ENCODE data around the gene ADAM8. TPM values are rescaled to one million over a fixed set of nuclear protein-coding genes. Genes with fewer than 3 reads are reported as not detected.
A peak's percentile ranks its signal among the peaks of the same experiment; 100 is the strongest.

Gene ADAM8
- total and polyA plus RNA-seq, 2 of the 8 experiments (the other 6 are each of a cell fraction or from before 2014, with no cell fraction given): 4.6 TPM

GRCh38 chr10:133229265-133230043 lies 47.2 kb downstream of the ADAM8 start:
- H2BK12ac ChIP-seq (ENCODE audit: low read depth, low read length): no peak overlapping the region; the same call in 1 of the 2 replicates
- no peak overlapping the region for H2BK15ac ChIP-seq (ENCODE audit: low read length)
- H2BK20ac ChIP-seq (ENCODE audit: low read length): 0 out of 2 replicates have a peak overlapping the region, but pooled peaks have one; percentile 10
- 27% methylated on average over 42 of the region's 58 CpGs; no CpG with 5 or more reads in 1 of the 2 experiments for WGBS, 2 experiments (ENCODE audit: extremely low coverage in 1 of 2, insufficient coverage in 1 of 2, insufficient read length in 1 of 2, insufficient replicate concordance in 2 of 2, low coverage in 1 of 2, low lambda C conversion rate in 2 of 2, missing lambda C conversion rate in 1 of 2)
- no peak overlapping the region for H3K27ac ChIP-seq (ENCODE audit: low read depth, low read length)
- peak overlapping the region; percentile 48; the same call in 1 of the 2 replicates for H3K18ac ChIP-seq (ENCODE audit: extremely low read depth, low read length)
- peaks cover 10% of the 10 kb centered on the region; the same call in 1 of the 2 replicates for H3K23me2 ChIP-seq (ENCODE audit: low read depth, low read length)
- H3K36me3 ChIP-seq (ENCODE audit: control insufficient read depth in 2 of 4, insufficient read depth in 4 of 4, low read length in 3 of 4): peaks cover 0 to 7% (median 3%) of the 10 kb centered on the region in 4 experiments; a peak in 3 of 8 replicates
- no peak overlapping the region for H3K14ac ChIP-seq (ENCODE audit: insufficient read length)
- no peak overlapping the region for H3K56ac ChIP-seq (replicated peaks; ENCODE audit: insufficient read length, low read depth, low read length)
- peaks cover 0 to 8% of the 10 kb centered on the region in 2 experiments; a peak in 1 of 4 replicates for H3K9me3 ChIP-seq (ENCODE audit: insufficient read depth in 2 of 2, low read depth in 1 of 2, low read length in 1 of 2)
- no peaks in the 10 kb centered on the region; the same call in 1 of the 2 replicates for H3K79me1 ChIP-seq (ENCODE audit: low read depth, low read length)
- no peak overlapping the region for H2AK5ac ChIP-seq (ENCODE audit: low read depth, low read length)
- H3K23ac ChIP-seq (ENCODE audit: insufficient read length): no peak overlapping the region
- no peak overlapping the region for H4K8ac ChIP-seq (ENCODE audit: extremely low read depth, insufficient read depth, low read length)
- ChIA-PET POLR2A (ENCODE audit: partially characterized antibody) (interaction anchor here (0.9 to 1.0 kb wide), 2 partner anchors 9 to 11 kb away, joined by 3 to 4 read pairs; no protein-coding TSS in a partner anchor), CTCF (ENCODE audit: partially characterized antibody) (interaction anchor here (1.0 kb wide), 1 partner anchor 12 kb away, joined by 3 read pairs; no protein-coding TSS in a partner anchor)
- H4K5ac ChIP-seq (ENCODE audit: insufficient read length, low read depth, low read length): no peak overlapping the region
- H3K4me3 ChIP-seq (ENCODE audit: extremely low read depth in 1 of 4, insufficient read depth in 2 of 4, low read depth in 3 of 4, low read length in 4 of 4): peak overlapping the region; percentile 28 to 54 (median 44); a peak in 7 of 8 replicates
- no peaks in the 10 kb centered on the region for H4K20me1 ChIP-seq (replicated peaks in 1 of 2; ENCODE audit: control insufficient read depth in 1 of 2, insufficient read depth in 2 of 2, low read length in 2 of 2)
- peaks cover 17 to 31% (median 29%) of the 10 kb centered on the region in 4 experiments for H3K27me3 ChIP-seq (replicated peaks in 1 of 4; ENCODE audit: control insufficient read depth in 3 of 4, extremely low read depth in 1 of 4, insufficient read depth in 3 of 4, low read length in 3 of 4)
- H4K91ac ChIP-seq (replicated peaks; ENCODE audit: insufficient read length, low read length): no peak overlapping the region
- peaks cover 0 to 31% (median 12%) of the 10 kb centered on the region in 4 experiments; a peak in 6 of 7 replicates for H3K4me1 ChIP-seq (replicated peaks in 1 of 4; ENCODE audit: control insufficient read depth in 3 of 4, insufficient read depth in 4 of 4, low read length in 3 of 4)
- no peak overlapping the region for H3K4ac ChIP-seq (replicated peaks; ENCODE audit: insufficient read length, low read depth, low read length)
- H2BK5ac ChIP-seq (ENCODE audit: low read depth, low read length): no peak overlapping the region
- DNase-seq (ENCODE audit: low read depth in 1 of 2, low spot score in 2 of 2) (no peak), FAIRE-seq (no peak)
- H2BK120ac ChIP-seq (replicated peaks; ENCODE audit: low read depth, low read length): no peak overlapping the region
- H3K4me2 ChIP-seq (ENCODE audit: insufficient read depth in 1 of 2, low read depth in 2 of 2, low read length in 2 of 2): peak overlapping the region; percentile 59 to 91
- no peak overlapping the region for H2AFZ ChIP-seq (ENCODE audit: low read length)
- no peak overlapping the region for H3K9ac ChIP-seq (replicated peaks in 1 of 4; ENCODE audit: extremely low read depth in 1 of 4, low read depth in 3 of 4, low read length in 3 of 4)
- no peaks in the 10 kb centered on the region for H3K79me2 ChIP-seq (ENCODE audit: control insufficient read depth in 1 of 2, insufficient read depth in 2 of 2, low read length in 2 of 2)
- TF ChIP-seq MAX (IDR thresholded peaks at IDR 0.05) (peak; percentile 79), HDAC2 (IDR thresholded peaks at IDR 0.05; ENCODE audit: borderline replicate concordance in 1 of 2, low read depth in 2 of 2, low read length in 2 of 2) (no peak), TBP (IDR thresholded peaks at IDR 0.05; ENCODE audit: low read depth, low read length) (0 out of 2 replicates have a peak, but pooled peaks have one; percentile 18), CTCF (IDR thresholded peaks at IDR 0.05; ENCODE audit: control extremely low read depth in 1 of 3, insufficient read depth in 1 of 3, low read depth in 1 of 3, low read length in 3 of 3) (no peak), RNF2 (IDR thresholded peaks at IDR 0.05; ENCODE audit: borderline replicate concordance, low read depth, low read length, missing control alignments, poor library complexity, severe bottlenecking) (peak; percentile 39), GABPA (IDR thresholded peaks at IDR 0.05; ENCODE audit: borderline replicate concordance, insufficient read depth, low read length) (no peak)
